Osteoblast (primary cell): ENCODE results near the gene ETV1. TPM values are rescaled to one million over a fixed set of nuclear protein-coding genes. Genes with fewer than 3 reads are reported as not detected.

Experiments used
- DNase-seq: peaks from one replicate; pipeline ENCODE4 v3.0.0; 2011; ENCODE audit warnings: low spot score, mixed read lengths; ENCODE audit not compliant: insufficient read length; ENCODE audit errors: missing footprints
- H2AFZ ChIP-seq: 2 replicates; pipeline ENCODE4 v1.6.0; 2011; ENCODE audit warnings: mild to moderate bottlenecking, low read length
- H3K27ac ChIP-seq: 2 replicates; pipeline ENCODE4 v1.5.1; 2011; ENCODE audit warnings: mild to moderate bottlenecking, low read depth, low read length, moderate library complexity
- H3K27me3 ChIP-seq: 2 replicates; pipeline ENCODE4 v1.6.0; 2012; ENCODE audit warnings: mild to moderate bottlenecking, control low read depth, inconsistent platforms, low read length, moderate library complexity; ENCODE audit not compliant: insufficient read depth
- H3K36me3 ChIP-seq: 2 replicates; pipeline ENCODE4 v1.5.1; 2011; ENCODE audit warnings: mild to moderate bottlenecking, low read length, control low read depth, moderate library complexity; ENCODE audit not compliant: insufficient read depth
- H3K4me1 ChIP-seq: 2 replicates; pipeline ENCODE4 v1.5.1; 2011; ENCODE audit warnings: mild to moderate bottlenecking, low read length, control low read depth, moderate library complexity; ENCODE audit not compliant: insufficient read depth
- H3K4me2 ChIP-seq: 2 replicates; pipeline ENCODE4 v1.6.0; 2011; ENCODE audit warnings: mild to moderate bottlenecking, low read length; ENCODE audit not compliant: insufficient read depth
- H3K4me3 ChIP-seq: fragments of 200-600 bp; sonication (generic); 3 replicates; pipeline ENCODE4 v1.5.1; 2012; ENCODE audit warnings: mild to moderate bottlenecking, low read length, inconsistent platforms; ENCODE audit not compliant: insufficient read depth
- H3K79me2 ChIP-seq: 2 replicates; pipeline ENCODE4 v1.6.0; 2012; ENCODE audit warnings: mild to moderate bottlenecking, low read length, control low read depth, inconsistent platforms; ENCODE audit not compliant: insufficient read depth
- H3K9me3 ChIP-seq: 2 replicates; pipeline ENCODE4 v1.5.1; 2011; ENCODE audit warnings: low read depth, low read length, control low read depth
- H4K20me1 ChIP-seq: 2 replicates; pipeline ENCODE4 v1.6.0; 2012; ENCODE audit warnings: mild to moderate bottlenecking, low read length, control low read depth; ENCODE audit not compliant: insufficient read depth
- CTCF ChIP-seq: IDR thresholded peaks from 2 replicates; pipeline ENCODE4 v1.5.1; 2011; ENCODE audit warnings: mild to moderate bottlenecking, low read depth, low read length, moderate library complexity; ENCODE audit errors: extremely low read depth
- total RNA-seq: library from RNA; depleted of rRNA; stranded (reverse); fragments of >200 nt; gene quantifications from 2 replicates; pipeline ENCODE4 v1.2.3, GENCODE V29; 2012

The ETV1 gene
- total RNA-seq, 1 donor: 15.9 TPM

GRCh38 chr7:13907831-13908230, 81.6 kb downstream of the ETV1 start:
- no peak overlapping the region for H2AFZ ChIP-seq
- H3K9me3 ChIP-seq: no peaks in the 10 kb centered on the region
- no peak overlapping the region for H3K4me3 ChIP-seq
- TF ChIP-seq CTCF: no peak
- H3K4me1 ChIP-seq: peaks cover 13% of the 10 kb centered on the region
- H4K20me1 ChIP-seq: no peaks in the 10 kb centered on the region
- H3K27me3 ChIP-seq: no peaks in the 10 kb centered on the region
- H3K36me3 ChIP-seq: peaks cover 6% of the 10 kb centered on the region
- H3K27ac ChIP-seq: no peak overlapping the region
- DNase-seq: no peak
- no peak overlapping the region for H3K4me2 ChIP-seq
- no peaks in the 10 kb centered on the region for H3K79me2 ChIP-seq

- no peaks in the 10 kb centered on the region for H3K27me3 ChIP-seq
- H3K4me2 ChIP-seq: no peak overlapping the region
- peaks cover 13% of the 10 kb centered on the region for H3K4me1 ChIP-seq
- H2AFZ ChIP-seq: no peak overlapping the region
- H3K27ac ChIP-seq: peak overlapping the region; percentile 44
- H4K20me1 ChIP-seq: no peaks in the 10 kb centered on the region
- H3K9me3 ChIP-seq: no peaks in the 10 kb centered on the region
- H3K36me3 ChIP-seq: peaks cover 6% of the 10 kb centered on the region
- TF ChIP-seq CTCF: no peak
- no peaks in the 10 kb centered on the region for H3K79me2 ChIP-seq
- DNase-seq: no peak
- no peak overlapping the region for H3K4me3 ChIP-seq
Observed at GRCh38 chr7:13904689-13905088, 84.8 kb downstream of the ETV1 start.

- no peaks in the 10 kb centered on the region for H4K20me1 ChIP-seq
- no peak for TF ChIP-seq CTCF
- peak overlapping the region; percentile 3 for H3K4me2 ChIP-seq
- H3K36me3 ChIP-seq: peaks cover 6% of the 10 kb centered on the region
- H3K4me1 ChIP-seq: peaks cover 13% of the 10 kb centered on the region
- H3K4me3 ChIP-seq: no peak overlapping the region
- H3K27me3 ChIP-seq: no peaks in the 10 kb centered on the region
- no peaks in the 10 kb centered on the region for H3K9me3 ChIP-seq
- H3K79me2 ChIP-seq: no peaks in the 10 kb centered on the region
- DNase-seq: no peak
- no peak overlapping the region for H2AFZ ChIP-seq
- H3K27ac ChIP-seq: peak overlapping the region; percentile 44
Observed at GRCh38 chr7:13904007-13904406, 85.5 kb downstream of the ETV1 start.

DNA sequence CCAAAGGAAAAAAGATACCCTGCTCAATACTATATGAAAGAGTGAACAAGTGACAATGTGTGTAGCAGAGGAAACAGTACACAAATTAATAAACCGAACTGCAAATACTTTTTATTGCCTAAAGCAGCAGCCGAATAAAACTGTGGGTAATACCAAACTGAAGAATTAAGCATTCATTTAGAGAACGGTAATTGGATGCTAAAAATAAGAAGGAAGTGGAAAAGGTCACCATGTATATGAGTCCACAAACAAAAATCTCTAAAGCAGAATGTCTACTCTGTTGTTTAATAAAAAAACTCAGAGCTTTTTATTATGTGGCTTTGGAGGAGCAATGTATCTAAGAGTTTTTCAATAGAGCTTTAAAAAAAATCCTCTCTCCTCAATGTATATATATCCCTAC, 87.9 kb downstream of the ETV1 start:
- no peaks in the 10 kb centered on the region for H3K79me2 ChIP-seq
- H3K36me3 ChIP-seq: peaks cover 6% of the 10 kb centered on the region
- DNase-seq: no peak
- H4K20me1 ChIP-seq: no peaks in the 10 kb centered on the region
- no peaks in the 10 kb centered on the region for H3K27me3 ChIP-seq
- no peak for TF ChIP-seq CTCF
- H3K4me2 ChIP-seq: no peak overlapping the region
- peaks cover 10% of the 10 kb centered on the region for H3K4me1 ChIP-seq
- H3K9me3 ChIP-seq: no peaks in the 10 kb centered on the region
- H3K27ac ChIP-seq: no peak overlapping the region
- H3K4me3 ChIP-seq: no peak overlapping the region
- H2AFZ ChIP-seq: no peak overlapping the region
